Right lobe of liver (tissue), 6 donors: ENCODE results near the gene ZBTB25. TPM values are rescaled to one million over a fixed set of nuclear protein-coding genes. Genes with fewer than 3 reads are reported as not detected.
A peak's percentile ranks its signal among the peaks of the same experiment; 100 is the strongest.

ENCODE experiments used
- ATAC-seq, 4 donors: fragments of 200-7000 bp; cut with Tn5 transposase; one replicate each; pipeline ENCODE4 v1.9.1; 2020; ENCODE audit warnings: mild to moderate bottlenecking in 4 of 4, moderate library complexity in 4 of 4
- DNase-seq, 3 donors: peaks; one replicate each; pipeline ENCODE4 v3.0.0-alpha.2; 2020
- H3K27ac ChIP-seq, 3 donors: fragments of 200-600 bp; one replicate each; pipeline ENCODE4 v1.8.0; 2022
- H3K27me3 ChIP-seq, 2 donors: fragments of 200-600 bp; one replicate each; pipeline ENCODE4 v1.8.0; 2022
- H3K36me3 ChIP-seq, 4 donors: fragments of 200-600 bp; sonication (generic) in 1 of 4; one replicate each; pipeline versions ENCODE4 v1.5.1 to v1.8.0; 2017 to 2022; ENCODE audit warnings: control low read depth in 1 of 4
- H3K4me1 ChIP-seq, 4 donors: fragments of 200-600 bp; sonication (generic) in 1 of 4; one replicate each; pipeline versions ENCODE4 v1.5.1 to v1.8.0; 2017 to 2022; ENCODE audit warnings: control low read depth in 1 of 4
- H3K4me3 ChIP-seq, 3 donors: fragments of 200-600 bp; one replicate each; pipeline ENCODE4 v1.8.0; 2022
- H3K9me3 ChIP-seq, 4 donors: fragments of 200-600 bp; sonication (generic) in 1 of 4; one replicate each; pipeline versions ENCODE4 v1.5.1 to v1.8.0; 2017 to 2022; ENCODE audit warnings: control low read depth in 1 of 4
- POLR2A ChIP-seq: fragments of 450-650 bp; IDR thresholded peaks from one replicate; pipeline ENCODE4 v1.6.1; 2017; ENCODE audit warnings: antibody characterized with exemption, mild to moderate bottlenecking
- WGBS: methylation state at CpG from one replicate; pipeline ENCODE4 v1.1.6; 2018; ENCODE audit warnings: low coverage, low lambda C conversion rate; ENCODE audit not compliant: insufficient coverage; ENCODE audit errors: missing lambda C conversion rate; 5-methylcytosine and 5-hydroxymethylcytosine counted together
- intact Hi-C, 2 donors: fragments of 100-400 bp; cut with DNase I; formaldehyde crosslinking; loops; one replicate each; pipeline versions ENCODE4 v1.11.2 to v1.14.1; 2022
- small RNA-seq, 2 experiments: library from RNA; depleted of rRNA; stranded (forward); fragments of <200 nt; gene quantifications; one replicate each; pipeline ENCODE3, GENCODE V24; 2016
- total RNA-seq, 6 experiments: library from RNA; depleted of rRNA in 2 of 6; stranded (reverse); fragments of >200 nt in 2 of 6; fragmentation: NEBNext Ultra II Directional in 3 of 6; extraction: Animal tissue kit (Norgen Biotek cat#: 25700) in 3 of 6; gene quantifications; one replicate each; pipeline versions ENCODE4 v1.1.0 to v1.2.4, GENCODE V29; 2016 to 2023
- TF ChIP-seq, protein P1 (sequence below), 4 donors: fragments of 200-600 bp in 3 of 4; fragments of 450-650 bp in 1 of 4; IDR thresholded peaks; one replicate each; pipeline versions ENCODE4 v1.5.1 to v1.8.0; 2016 to 2022; ENCODE audit warnings: antibody characterized with exemption in 4 of 4, mild to moderate bottlenecking in 2 of 4
- donor health status: DM: no; HTN: yes; CAD: no.
- donor health status: DM: no; HTN: no; CAD: no.
- donor health status: DM: no; HTN: no; CAD: no.
- donor health status: DM: no; HTN: yes; CAD: no.
- donor health status: DM: no; HTN: yes; CAD: no.

The ZBTB25 gene
- total RNA-seq, 6 experiments from 2014 or later = 5.5 to 6.2 (median 5.7) TPM

DNA sequence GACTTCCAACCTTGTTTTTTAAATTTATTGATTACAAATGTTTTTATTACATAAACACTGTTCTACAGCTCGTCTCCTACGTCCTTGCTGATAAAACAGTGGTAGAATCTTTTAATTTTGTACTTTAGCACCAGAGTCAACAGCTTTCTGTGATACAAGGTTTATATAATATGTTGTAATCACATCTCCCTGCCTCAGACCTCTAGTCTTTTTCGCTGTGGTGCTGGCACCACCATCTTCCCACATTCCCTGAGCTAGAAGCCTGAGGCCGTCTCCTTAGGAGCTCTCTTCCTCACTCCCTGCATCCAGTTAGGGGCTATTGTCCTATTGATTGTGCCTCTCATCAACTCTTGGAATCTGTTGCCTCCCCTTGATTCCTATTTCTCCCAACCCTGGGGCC is 98.3 kb downstream of the ZBTB25 start:
- ATAC-seq = peak; percentile 58 to 75 (median 72)
- intact Hi-C loops = no loop called here
- Histone ChIP-seq H3K4me1 (peaks cover 0 to 89% (median 28%) of the 10 kb centered on the region in 4 donors), H3K27me3 (no peaks in the 10 kb centered on the region), H3K36me3 (peaks cover 0 to 6% (median 0%) of the 10 kb centered on the region in 4 donors), H3K9me3 (no peaks in the 10 kb centered on the region), H3K27ac (peak overlapping the region; percentile 20 to 93 (median 87)), H3K4me3 (peak overlapping the region in 1 of 3 donors; percentile 14)
- WGBS = 48% methylated on average over 4 of the region's 4 CpGs
- no peak for TF ChIP-seq POLR2A
- TF ChIP-seq, protein P1, sequence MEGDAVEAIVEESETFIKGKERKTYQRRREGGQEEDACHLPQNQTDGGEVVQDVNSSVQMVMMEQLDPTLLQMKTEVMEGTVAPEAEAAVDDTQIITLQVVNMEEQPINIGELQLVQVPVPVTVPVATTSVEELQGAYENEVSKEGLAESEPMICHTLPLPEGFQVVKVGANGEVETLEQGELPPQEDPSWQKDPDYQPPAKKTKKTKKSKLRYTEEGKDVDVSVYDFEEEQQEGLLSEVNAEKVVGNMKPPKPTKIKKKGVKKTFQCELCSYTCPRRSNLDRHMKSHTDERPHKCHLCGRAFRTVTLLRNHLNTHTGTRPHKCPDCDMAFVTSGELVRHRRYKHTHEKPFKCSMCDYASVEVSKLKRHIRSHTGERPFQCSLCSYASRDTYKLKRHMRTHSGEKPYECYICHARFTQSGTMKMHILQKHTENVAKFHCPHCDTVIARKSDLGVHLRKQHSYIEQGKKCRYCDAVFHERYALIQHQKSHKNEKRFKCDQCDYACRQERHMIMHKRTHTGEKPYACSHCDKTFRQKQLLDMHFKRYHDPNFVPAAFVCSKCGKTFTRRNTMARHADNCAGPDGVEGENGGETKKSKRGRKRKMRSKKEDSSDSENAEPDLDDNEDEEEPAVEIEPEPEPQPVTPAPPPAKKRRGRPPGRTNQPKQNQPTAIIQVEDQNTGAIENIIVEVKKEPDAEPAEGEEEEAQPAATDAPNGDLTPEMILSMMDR (IDR thresholded peaks at IDR 0.05) = no peak
- DNase-seq = peak in 2 of 3 donors; percentile 65 to 70

- Histone ChIP-seq H3K27me3 (no peaks in the 10 kb centered on the region), H3K4me1 (peaks cover 0 to 69% (median 32%) of the 10 kb centered on the region in 4 donors), H3K9me3 (no peaks in the 10 kb centered on the region), H3K27ac (peak overlapping the region in 2 of 3 donors; percentile 87 to 93), H3K36me3 (peaks cover 0 to 6% (median 0%) of the 10 kb centered on the region in 4 donors), H3K4me3 (no peak overlapping the region)
- DNase-seq (no peak), ATAC-seq (peak; percentile 45 to 73 (median 56))
- intact Hi-C loops = no loop called here
- no peak for TF ChIP-seq POLR2A
- TF ChIP-seq, protein P1 (IDR thresholded peaks at IDR 0.05) = no peak
- 20% methylated on average over 1 of the region's 1 CpG for WGBS
These were observed 101.7 kb downstream of the ZBTB25 start for GRCh38 chr14:64401949-64402348.

DNA sequence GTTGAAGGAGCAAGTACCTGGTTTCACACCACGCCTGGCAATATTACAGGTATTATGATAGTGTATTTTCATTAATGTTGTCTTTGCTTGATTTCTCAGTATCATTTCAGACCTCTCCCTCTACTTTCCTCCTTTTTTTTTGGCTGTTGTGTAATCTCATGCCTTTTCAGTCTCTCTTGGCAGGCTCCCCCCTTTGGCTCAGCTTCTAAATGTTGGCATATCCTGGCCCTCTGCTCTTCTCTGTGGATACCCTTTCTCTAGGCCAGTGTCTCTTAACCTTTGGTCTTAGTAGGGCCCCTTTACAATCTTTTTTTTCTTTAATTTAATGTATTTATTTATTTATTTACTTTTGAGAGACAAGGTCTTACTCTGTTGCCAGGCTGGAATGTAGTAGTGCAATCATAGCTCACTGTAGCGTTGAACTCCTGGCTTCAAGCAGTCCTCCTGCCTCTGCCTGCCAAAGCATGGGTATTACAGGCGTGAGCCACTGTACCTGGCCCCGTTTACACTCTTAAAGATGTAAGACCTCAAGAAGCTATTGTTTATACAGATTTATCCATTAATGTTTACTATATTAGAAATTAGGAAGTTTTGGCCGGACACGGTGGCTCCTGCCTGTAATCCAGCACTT is 102.7 kb downstream of the ZBTB25 start:
- WGBS = 35% methylated on average over 6 of the region's 6 CpGs
- H3K4me3 ChIP-seq = no peak overlapping the region
- peak overlapping the region; percentile 25 to 93 (median 87) for H3K27ac ChIP-seq
- H3K4me1 ChIP-seq = peaks cover 0 to 59% (median 29%) of the 10 kb centered on the region in 4 donors
- TF ChIP-seq, protein P1 (IDR thresholded peaks at IDR 0.05) = no peak
- no peak for TF ChIP-seq POLR2A
- ATAC-seq = peak; percentile 69 to 80 (median 76)
- no peaks in the 10 kb centered on the region for H3K9me3 ChIP-seq
- no peaks in the 10 kb centered on the region for H3K27me3 ChIP-seq
- H3K36me3 ChIP-seq = peaks cover 0 to 6% (median 0%) of the 10 kb centered on the region in 4 donors
- DNase-seq = peak; percentile 56 to 87 (median 66)
- intact Hi-C loops = no loop called here

Small RNAs within 50 kb of the gene (small RNA-seq; reads per million reads assigned to genes)
- gene AL049869.4 = 0 reads per million in 2 experiments

Other genes with a start within 250 kb of the ZBTB25 start
- under 1 TPM in 1 of 6 experiments, not detected in 5; 0.04 TPM for gene ESR2, start 209.5 kb downstream of the ZBTB25 start, total RNA-seq
- 100 to 1,000 TPM; 158 to 265 (median 200) TPM for gene MTHFD1, start 115.5 kb downstream of the ZBTB25 start, total RNA-seq
- 1 to 10 TPM in 1 of 6 experiments, under 1 TPM in 5; 0.12 to 1.0 (median 0.30) TPM for gene AKAP5, start 38.3 kb downstream of the ZBTB25 start, total RNA-seq
- gene ZBTB1, start 932 bp upstream of the ZBTB25 start, total RNA-seq = 10 to 100 TPM; 10.6 to 16.8 (median 14.9) TPM
- gene HSPA2, start 36.9 kb upstream of the ZBTB25 start, total RNA-seq = 1 to 10 TPM; 1.2 to 9.7 (median 5.0) TPM
- under 1 TPM in 2 of 6 experiments, not detected in 4; 0.16 to 0.40 TPM for gene PPP1R36, start 46.1 kb upstream of the ZBTB25 start, total RNA-seq
- gene PLEKHG3, start 200.6 kb upstream of the ZBTB25 start, total RNA-seq = 10 to 100 TPM; 25.4 to 49.1 (median 28.0) TPM